ENCODE results near the gene ATP10D. TPM values are rescaled to one million over a fixed set of nuclear protein-coding genes. Genes with fewer than 3 reads are reported as not detected.

The ATP10D gene
- total RNA-seq, 1 donor from 2014 or later: 49.0 TPM

DNA sequence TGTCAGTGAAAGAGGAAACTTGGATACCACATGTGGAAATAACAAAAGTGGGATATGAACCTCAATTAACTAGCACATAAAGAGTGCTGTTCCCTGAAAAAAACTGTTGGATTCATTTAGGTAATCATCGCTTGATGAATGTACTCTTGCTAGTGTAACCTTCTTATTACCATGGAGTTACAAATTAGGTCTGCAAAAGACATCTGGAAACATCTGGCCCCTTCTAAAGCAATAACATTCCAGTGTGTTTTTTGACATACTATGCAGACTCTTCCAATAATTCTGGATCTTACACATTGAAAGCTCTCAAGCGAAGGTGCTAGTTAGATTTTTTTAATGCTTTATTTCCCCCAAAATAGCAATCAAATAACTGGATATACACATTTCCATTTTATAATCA is 134.6 kb downstream of the ATP10D start:
- Mint-ChIP-seq H3K36me3 (ENCODE audit: low read depth) (peaks cover 12% of the 10 kb centered on the region), H3K4me1 (ENCODE audit: low read depth) (peaks cover 18% of the 10 kb centered on the region), H3K27ac (ENCODE audit: unreplicated experiment) (no peak overlapping the region), H3K4me3 (ENCODE audit: unreplicated experiment) (no peak overlapping the region), H3K9me3 (ENCODE audit: low read depth) (peaks cover 8% of the 10 kb centered on the region), H3K27me3 (ENCODE audit: low read depth) (no peaks in the 10 kb centered on the region)
- TF ChIP-seq, protein P1, sequence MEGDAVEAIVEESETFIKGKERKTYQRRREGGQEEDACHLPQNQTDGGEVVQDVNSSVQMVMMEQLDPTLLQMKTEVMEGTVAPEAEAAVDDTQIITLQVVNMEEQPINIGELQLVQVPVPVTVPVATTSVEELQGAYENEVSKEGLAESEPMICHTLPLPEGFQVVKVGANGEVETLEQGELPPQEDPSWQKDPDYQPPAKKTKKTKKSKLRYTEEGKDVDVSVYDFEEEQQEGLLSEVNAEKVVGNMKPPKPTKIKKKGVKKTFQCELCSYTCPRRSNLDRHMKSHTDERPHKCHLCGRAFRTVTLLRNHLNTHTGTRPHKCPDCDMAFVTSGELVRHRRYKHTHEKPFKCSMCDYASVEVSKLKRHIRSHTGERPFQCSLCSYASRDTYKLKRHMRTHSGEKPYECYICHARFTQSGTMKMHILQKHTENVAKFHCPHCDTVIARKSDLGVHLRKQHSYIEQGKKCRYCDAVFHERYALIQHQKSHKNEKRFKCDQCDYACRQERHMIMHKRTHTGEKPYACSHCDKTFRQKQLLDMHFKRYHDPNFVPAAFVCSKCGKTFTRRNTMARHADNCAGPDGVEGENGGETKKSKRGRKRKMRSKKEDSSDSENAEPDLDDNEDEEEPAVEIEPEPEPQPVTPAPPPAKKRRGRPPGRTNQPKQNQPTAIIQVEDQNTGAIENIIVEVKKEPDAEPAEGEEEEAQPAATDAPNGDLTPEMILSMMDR (IDR thresholded peaks at IDR 0.05): no peak
- DNase-seq (ENCODE audit: low spot score): no peak

DNA sequence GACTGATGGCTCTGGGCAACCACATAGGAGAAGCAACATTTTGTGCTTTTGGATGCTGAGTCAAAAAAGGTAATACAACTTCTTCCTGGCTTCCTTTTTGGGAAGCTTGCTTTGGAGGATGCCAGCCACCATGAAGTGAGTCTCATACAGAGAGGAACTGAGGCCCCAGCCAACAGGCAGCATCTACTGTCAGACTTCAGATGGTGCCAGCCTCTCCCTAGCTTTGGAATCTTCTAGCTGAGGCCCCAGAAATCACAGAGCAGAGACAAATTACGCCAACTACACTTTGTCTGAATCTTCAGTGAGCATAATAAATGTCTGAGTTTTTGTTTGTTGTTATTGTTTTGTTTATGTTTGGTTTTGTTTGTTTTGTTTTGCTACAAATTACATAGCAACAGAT is 136.1 kb downstream of the ATP10D start:
- Mint-ChIP-seq H3K27ac (ENCODE audit: unreplicated experiment) (no peak overlapping the region), H3K9me3 (ENCODE audit: low read depth) (peaks cover 10% of the 10 kb centered on the region), H3K4me1 (ENCODE audit: low read depth) (peaks cover 28% of the 10 kb centered on the region)

DNA sequence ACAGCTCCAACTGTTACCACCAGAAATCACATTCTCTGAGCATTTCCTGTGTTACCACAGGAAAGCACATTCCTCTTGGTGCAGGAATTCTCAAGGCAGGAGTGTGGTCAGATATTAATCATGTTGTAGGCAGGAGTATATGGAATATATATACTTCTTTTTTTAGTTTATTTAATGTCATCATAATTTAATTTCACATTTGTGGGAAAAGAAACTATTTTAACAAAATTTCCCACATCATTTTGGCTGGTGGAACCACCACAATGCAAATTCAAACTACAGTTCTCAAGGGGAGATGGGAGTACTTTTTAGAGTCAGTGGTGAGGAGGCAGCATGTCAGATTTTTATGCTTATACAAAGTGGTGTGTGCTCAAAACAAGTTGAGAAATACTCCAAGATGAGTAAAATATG is 139.0 kb downstream of the ATP10D start:
- Mint-ChIP-seq H3K36me3 (ENCODE audit: low read depth) (peaks cover 8% of the 10 kb centered on the region), H3K4me1 (ENCODE audit: low read depth) (peaks cover 28% of the 10 kb centered on the region), H3K27ac (ENCODE audit: unreplicated experiment) (peak overlapping the region; percentile 86), H3K9me3 (ENCODE audit: low read depth) (peaks cover 11% of the 10 kb centered on the region), H3K4me3 (ENCODE audit: unreplicated experiment) (no peak overlapping the region), H3K27me3 (ENCODE audit: low read depth) (no peaks in the 10 kb centered on the region)
- TF ChIP-seq, protein P1 (IDR thresholded peaks at IDR 0.05): no peak
- no peak for DNase-seq (ENCODE audit: low spot score)

More for the DNA sequence above, 136.1 kb downstream of the ATP10D start:
- H3K4me3 Mint-ChIP-seq (ENCODE audit: unreplicated experiment): no peak overlapping the region
- H3K36me3 Mint-ChIP-seq (ENCODE audit: low read depth): peaks cover 12% of the 10 kb centered on the region
- TF ChIP-seq, protein P1 (IDR thresholded peaks at IDR 0.05): no peak
- DNase-seq (ENCODE audit: low spot score): no peak
- H3K27me3 Mint-ChIP-seq (ENCODE audit: low read depth): no peaks in the 10 kb centered on the region

DNA sequence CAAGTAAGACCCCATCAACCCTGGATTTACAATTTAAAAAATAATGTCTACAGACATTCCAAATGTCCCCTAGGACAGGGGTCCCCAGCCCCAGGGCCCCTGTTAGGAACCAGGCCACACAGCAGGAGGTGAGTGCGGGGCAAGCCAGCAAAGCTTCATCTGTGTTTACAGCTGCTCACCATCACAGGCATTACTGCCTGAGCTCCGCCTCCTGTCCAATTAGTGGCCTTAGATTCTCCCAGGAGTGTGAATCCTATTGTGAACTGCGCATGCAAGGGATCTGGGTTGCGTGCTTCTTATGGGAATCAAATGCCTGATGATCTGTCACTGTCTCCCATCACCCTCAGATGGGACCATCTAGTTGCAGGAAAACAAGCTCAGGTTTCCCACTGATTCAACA is 146.1 kb downstream of the ATP10D start:
- Mint-ChIP-seq H3K36me3 (ENCODE audit: low read depth) (peaks cover 2% of the 10 kb centered on the region), H3K4me3 (ENCODE audit: unreplicated experiment) (no peak overlapping the region), H3K27ac (ENCODE audit: unreplicated experiment) (no peak overlapping the region), H3K9me3 (ENCODE audit: low read depth) (peaks cover 2% of the 10 kb centered on the region), H3K27me3 (ENCODE audit: low read depth) (no peaks in the 10 kb centered on the region), H3K4me1 (ENCODE audit: low read depth) (peaks cover 3% of the 10 kb centered on the region)
- no peak for DNase-seq (ENCODE audit: low spot score)
- TF ChIP-seq, protein P1 (IDR thresholded peaks at IDR 0.05): no peak

DNA sequence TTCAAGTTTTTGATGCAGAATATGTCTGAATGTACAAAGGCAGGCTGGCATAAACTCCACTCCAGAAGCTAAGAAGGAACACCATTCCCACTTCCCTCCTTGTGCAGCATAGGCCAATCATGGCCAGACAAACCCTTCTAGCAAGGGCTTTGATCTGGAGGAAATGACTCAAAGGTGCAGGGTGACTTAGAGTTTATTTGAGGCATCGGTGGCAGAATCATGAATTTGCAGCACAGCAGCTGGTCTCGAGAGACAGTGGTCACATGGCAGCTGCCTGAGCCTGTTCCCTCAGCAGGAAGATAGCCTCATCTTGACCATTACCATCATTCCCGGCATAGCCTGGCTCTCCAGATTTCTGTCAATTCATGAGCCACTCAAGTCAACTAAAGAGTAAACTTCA is 154.5 kb downstream of the ATP10D start:
- DNase-seq (ENCODE audit: low spot score): no peak
- Mint-ChIP-seq H3K27ac (ENCODE audit: unreplicated experiment) (no peak overlapping the region), H3K4me3 (ENCODE audit: unreplicated experiment) (no peak overlapping the region), H3K9me3 (ENCODE audit: low read depth) (peaks cover 14% of the 10 kb centered on the region), H3K27me3 (ENCODE audit: low read depth) (no peaks in the 10 kb centered on the region), H3K36me3 (ENCODE audit: low read depth) (peaks cover 17% of the 10 kb centered on the region), H3K4me1 (ENCODE audit: low read depth) (peaks cover 37% of the 10 kb centered on the region)
- TF ChIP-seq, protein P1 (IDR thresholded peaks at IDR 0.05): no peak

Data from chondrocyte (in vitro differentiated cells).